OCI-LY3 (cell line): ENCODE results near the gene HELT.

Source experiments
- EZH2phosphoT487 ChIP-seq: fragments of 200-600 bp; shearing (Covaris generic); IDR thresholded peaks from 2 replicates; pipeline ENCODE4 v1.6.1; 2018; ENCODE audit warnings: antibody characterized with exemption, mixed run types, low read depth
- TF ChIP-seq, protein P1 (sequence below): fragments of 200-600, 300-600 bp; sonication (generic); IDR thresholded peaks from 2 replicates; pipeline ENCODE4 v1.5.1; 2014; ENCODE audit warnings: antibody characterized with exemption, low read length, low read depth

DNA sequence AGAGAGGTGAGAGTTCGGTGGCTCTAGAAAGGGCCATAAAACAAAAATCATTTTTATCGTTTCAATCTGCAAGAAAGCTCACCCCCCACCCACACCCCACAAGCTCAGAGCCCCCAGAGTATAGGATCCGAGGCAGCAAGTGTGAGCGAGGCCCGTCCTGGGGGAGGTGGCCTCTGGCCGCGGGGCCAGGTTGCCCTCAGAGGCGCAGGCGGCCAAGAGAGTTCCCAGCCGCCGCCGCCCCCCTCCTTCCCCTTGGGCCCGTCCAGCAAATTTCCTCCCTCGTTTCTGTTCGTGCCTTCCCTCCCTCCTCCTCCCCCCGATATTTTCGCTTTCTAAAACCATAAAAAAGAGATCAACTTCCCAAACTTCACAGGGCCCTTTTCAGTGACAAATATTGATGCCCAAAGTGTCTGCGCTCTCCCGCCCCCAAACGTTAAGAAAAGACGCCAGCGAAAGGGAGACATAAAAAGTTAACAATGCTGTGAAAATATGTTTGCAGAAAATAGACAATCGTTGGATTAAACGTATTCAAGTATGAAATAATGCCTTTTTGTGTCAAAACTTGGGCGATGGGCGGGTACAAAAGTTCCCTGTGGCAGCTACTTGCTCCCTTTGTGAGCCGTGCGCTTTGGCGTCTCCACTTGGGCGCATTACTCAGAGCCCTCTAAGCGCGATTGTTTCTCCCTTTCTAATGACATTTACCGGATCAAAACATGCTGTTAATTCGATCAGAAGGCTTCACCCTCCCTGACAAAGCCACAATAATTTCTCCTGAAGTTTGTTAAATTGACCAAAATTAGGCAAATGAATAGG, 1.1 kb upstream of the HELT start:
- TF ChIP-seq, protein P1, sequence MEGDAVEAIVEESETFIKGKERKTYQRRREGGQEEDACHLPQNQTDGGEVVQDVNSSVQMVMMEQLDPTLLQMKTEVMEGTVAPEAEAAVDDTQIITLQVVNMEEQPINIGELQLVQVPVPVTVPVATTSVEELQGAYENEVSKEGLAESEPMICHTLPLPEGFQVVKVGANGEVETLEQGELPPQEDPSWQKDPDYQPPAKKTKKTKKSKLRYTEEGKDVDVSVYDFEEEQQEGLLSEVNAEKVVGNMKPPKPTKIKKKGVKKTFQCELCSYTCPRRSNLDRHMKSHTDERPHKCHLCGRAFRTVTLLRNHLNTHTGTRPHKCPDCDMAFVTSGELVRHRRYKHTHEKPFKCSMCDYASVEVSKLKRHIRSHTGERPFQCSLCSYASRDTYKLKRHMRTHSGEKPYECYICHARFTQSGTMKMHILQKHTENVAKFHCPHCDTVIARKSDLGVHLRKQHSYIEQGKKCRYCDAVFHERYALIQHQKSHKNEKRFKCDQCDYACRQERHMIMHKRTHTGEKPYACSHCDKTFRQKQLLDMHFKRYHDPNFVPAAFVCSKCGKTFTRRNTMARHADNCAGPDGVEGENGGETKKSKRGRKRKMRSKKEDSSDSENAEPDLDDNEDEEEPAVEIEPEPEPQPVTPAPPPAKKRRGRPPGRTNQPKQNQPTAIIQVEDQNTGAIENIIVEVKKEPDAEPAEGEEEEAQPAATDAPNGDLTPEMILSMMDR: no peak
- no peak for TF ChIP-seq EZH2phosphoT487
